ENCODE data around the gene CLASP1.
"Not testable (repeated sequence)": the region's sequence is repeated elsewhere in the genome, so short reads cannot be mapped to it uniquely, and the experiment has no call there.

Gene CLASP1

DNA sequence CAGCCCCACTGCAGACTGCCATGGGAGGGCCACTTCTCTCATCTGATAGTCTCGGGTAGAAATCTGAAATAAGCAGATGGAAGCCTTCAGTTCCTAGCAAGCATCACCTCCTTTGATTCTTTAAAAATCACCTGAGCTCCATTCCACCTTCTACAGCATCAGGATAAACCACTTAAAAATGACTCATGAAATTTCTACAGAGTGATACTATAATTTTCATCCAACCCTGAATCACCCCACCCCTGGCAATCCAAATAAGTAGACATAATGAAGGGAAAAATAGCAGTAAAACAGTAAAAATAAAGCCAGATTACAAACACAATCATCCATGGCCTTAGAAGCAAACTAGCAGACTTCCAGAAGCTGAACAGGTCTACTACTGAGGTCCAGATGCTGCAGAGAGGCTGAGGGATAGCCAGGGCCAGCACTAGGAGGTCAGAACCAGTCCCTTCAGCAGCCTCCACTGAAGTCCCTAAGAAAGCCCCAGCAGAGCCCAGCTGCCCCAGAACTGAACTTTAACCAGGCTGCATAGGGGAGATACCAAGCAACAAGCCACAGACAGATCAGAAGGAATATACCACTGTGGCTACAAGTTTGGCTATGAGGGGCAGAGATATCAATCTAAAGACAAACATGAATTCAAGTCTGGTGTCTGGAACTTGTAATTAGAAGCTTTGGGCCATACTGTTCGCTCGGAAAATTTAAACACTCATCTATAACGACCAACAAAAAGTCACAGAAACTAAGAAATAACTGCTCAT, 173.3 kb downstream of the CLASP1 start:
- DNase-seq (ENCODE audit: low spot score) = no peak

- DNase-seq (ENCODE audit: low spot score) = no peak
Measured at GRCh38 chr2:121473512-121473911, 175.8 kb downstream of the CLASP1 start.

DNA sequence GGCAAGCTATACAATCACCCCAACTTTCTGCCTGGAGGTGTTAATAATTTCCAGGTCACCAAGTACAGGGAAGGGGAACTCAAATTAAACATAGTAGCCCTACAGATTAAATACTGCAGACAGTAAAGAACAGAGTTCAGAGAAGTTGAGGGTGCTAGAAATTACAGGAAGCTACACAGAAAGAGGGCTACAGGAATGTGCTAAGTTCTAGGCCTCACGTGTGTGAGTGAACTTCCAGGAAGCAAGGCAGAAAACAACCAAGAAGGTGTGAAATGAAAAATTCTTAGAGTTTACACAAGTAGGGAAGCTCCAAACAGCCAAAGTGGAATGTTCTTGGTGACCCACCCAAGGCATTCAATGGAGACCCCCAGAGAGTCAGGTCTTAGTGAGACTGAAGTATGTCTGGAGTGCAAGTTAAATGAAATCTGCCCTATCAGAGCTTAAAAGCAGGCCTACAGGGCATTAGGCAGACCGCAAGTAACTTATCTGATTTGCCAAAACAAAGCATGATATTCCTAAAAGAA, 176.7 kb downstream of the CLASP1 start:
- DNase-seq (ENCODE audit: low spot score) = no peak

GRCh38 chr2:121471532-121472469, 177.5 kb downstream of the CLASP1 start:
- DNase-seq (ENCODE audit: low spot score) = no peak

DNA sequence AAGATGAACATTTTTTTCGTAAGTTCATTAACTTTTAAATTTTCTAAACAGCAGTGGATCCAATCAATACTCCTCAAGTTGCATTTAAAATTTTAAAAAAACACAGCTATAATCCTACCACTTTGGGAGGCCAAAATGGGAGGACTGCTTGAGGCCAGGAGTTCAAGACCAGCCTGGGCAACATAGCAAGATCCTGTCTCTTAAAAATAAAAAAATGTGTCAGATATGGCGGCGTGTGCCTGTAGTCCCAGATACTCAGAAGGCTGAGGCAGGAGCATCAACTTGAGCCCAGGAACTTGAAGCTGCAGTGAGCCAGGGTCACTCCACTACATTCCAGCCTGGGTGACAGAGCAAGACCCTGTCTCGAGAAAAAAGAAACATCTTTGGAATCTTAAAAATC, 178.3 kb downstream of the CLASP1 start:
- no peak for DNase-seq (ENCODE audit: low spot score)

GRCh38 chr2:121469356-121469755, 179.9 kb downstream of the CLASP1 start:
- peak; percentile 44 for DNase-seq (ENCODE audit: low spot score)

DNA sequence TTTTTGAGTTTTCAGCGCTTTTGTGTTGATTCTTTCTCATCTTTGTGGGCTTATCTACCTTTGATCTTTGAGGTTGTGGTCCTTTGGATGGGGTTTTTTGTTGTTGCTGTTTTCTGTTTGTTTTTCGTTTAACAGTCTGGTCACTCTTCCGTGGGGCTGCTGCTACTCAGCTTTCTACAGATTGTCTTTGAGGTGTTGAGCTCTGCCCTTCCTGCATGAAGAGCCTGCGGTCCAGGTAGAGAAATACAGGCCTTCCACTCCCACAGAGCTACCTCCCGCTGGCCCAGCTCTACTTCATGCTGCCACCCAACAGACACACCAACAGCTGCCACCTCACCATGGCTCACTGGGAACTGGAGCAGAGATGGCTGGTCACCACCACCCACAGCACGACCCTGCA, 180.3 kb downstream of the CLASP1 start:
- DNase-seq (ENCODE audit: low spot score) = no peak

- DNase-seq (ENCODE audit: low spot score) = no peak
Measured at GRCh38 chr2:121459291-121459690, 190.0 kb downstream of the CLASP1 start.

- DNase-seq (ENCODE audit: low spot score) = no peak
Measured at GRCh38 chr2:121456325-121456724, 192.9 kb downstream of the CLASP1 start.

- DNase-seq (ENCODE audit: low spot score) = no peak
Measured at GRCh38 chr2:121455446-121455845, 193.8 kb downstream of the CLASP1 start.

DNA sequence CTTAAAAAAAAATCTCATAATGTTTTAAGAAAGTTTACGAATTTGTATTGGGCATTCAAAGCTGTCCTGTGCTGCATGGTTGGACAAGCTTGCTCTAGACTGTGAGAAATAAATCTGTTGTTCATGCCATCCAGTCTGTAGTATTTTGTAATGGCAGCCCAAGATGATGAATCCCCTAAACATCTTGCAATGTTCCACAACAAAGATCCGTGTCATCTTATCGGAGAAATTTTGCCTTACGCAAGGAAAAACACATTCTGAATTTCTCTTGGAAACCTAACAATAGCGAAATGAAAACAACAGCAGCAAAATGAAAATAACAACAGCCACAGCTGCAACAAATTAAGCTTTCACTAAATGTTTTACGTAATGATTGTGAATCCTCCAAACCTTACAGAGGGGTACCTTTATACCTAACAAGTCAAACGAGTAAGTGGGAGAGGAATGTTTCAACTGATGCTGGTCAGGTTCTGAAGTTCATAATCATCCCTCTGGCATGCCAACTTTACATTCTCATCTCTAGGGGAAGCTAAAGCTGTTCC, 194.6 kb downstream of the CLASP1 start:
- DNase-seq (ENCODE audit: low spot score) = no peak

- DNase-seq (ENCODE audit: low spot score) = no peak
Measured at GRCh38 chr2:121451398-121451797, 197.9 kb downstream of the CLASP1 start.

GRCh38 chr2:121450301-121450700, 199.0 kb downstream of the CLASP1 start:
- DNase-seq (ENCODE audit: low spot score) = no peak

- no peak for DNase-seq (ENCODE audit: low spot score)
Measured at GRCh38 chr2:121446647-121447241, 202.5 kb downstream of the CLASP1 start.

DNA sequence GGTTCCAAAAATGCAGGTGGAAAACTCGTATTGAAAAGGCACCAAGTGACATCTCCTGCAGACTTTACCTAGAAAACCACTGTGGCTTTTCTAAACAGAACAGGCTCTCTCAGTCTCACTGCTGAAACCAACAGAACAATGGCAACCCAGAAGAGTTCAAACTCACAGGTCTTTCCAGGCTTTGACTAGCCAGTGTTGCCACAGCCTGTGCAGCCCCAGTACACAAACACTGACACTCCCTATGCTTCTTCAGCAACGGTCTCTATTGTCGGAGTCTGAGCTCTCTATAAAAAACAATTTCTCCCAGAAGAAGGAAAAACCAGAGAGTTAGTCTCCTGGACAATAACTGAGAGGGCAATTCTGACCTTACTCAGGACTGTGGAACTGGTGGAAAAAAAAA, 206.4 kb downstream of the CLASP1 start:
- DNase-seq (ENCODE audit: low spot score) = no peak

- DNase-seq (ENCODE audit: low spot score) = not testable (repeated sequence)
Measured at GRCh38 chr2:121438290-121438689, 211.0 kb downstream of the CLASP1 start.

- DNase-seq (ENCODE audit: low spot score) = no peak
Measured at GRCh38 chr2:121436918-121437317, 212.3 kb downstream of the CLASP1 start.

DNA sequence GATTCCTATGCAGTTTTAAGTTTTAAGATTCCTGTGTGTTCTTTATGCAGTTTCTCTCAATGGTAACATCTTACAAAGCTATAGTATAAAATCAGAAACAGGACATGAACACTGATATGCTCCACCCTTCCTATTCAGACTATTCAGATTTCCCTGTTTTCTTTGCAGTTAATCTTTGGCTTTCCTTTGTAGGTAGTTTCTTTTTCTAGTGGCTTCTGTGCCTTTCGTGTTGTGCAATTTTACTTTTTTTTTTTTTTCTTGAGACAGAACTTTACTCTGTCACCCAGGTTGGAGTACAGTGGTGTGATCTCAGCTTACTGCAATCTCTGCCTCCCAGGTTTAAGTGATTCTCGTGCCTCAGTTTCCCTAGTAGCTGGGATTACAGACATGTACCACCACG, 213.5 kb downstream of the CLASP1 start:
- DNase-seq (ENCODE audit: low spot score) = no peak

DNA sequence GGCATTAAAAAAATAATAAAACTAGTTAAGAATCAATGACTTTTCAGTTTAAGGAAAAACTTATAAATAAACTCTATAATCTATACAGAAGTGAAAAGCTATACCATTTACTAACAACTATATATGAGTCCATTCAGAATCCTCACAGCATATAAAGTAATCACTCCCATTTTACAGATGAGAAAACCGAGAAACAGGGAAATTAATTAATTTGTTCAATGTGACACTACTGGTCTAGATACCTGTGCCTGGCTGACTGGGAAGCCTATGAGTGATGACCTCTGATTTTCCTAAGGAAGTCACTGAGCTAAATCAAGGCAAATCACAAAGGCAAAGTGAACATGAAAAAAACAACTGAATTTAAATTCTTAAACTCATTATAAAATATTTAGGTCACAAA, 218.0 kb downstream of the CLASP1 start:
- DNase-seq (ENCODE audit: low spot score) = no peak

DNA sequence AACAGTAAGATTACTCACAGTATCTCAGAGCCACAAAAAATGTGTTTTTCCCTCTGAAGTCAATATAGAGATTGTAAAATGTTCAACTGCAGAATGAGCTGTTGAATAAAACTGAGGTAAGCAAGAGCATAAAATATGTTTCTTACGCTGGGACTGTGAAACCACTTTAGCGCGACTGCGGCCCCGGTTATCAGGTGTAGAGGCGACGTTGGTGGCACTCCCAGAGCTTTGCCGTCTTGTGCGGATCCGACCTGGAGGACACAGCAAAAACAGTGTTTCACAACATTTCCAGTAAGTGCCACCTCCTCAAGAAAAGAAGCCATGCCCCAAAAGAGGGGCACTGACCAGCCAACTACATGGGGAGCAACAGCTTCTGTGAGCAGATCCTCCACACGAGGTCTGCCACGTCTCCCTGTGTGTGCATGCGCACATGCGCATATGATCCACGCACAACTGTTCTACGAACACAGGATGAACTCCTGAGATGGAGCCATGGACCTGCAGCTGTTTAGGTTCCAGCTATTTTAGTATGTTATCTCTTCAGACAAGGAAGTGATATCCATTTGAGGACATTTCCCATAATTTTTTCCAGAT, 219.2 kb downstream of the CLASP1 start:
- no peak for DNase-seq (ENCODE audit: low spot score)

DNA sequence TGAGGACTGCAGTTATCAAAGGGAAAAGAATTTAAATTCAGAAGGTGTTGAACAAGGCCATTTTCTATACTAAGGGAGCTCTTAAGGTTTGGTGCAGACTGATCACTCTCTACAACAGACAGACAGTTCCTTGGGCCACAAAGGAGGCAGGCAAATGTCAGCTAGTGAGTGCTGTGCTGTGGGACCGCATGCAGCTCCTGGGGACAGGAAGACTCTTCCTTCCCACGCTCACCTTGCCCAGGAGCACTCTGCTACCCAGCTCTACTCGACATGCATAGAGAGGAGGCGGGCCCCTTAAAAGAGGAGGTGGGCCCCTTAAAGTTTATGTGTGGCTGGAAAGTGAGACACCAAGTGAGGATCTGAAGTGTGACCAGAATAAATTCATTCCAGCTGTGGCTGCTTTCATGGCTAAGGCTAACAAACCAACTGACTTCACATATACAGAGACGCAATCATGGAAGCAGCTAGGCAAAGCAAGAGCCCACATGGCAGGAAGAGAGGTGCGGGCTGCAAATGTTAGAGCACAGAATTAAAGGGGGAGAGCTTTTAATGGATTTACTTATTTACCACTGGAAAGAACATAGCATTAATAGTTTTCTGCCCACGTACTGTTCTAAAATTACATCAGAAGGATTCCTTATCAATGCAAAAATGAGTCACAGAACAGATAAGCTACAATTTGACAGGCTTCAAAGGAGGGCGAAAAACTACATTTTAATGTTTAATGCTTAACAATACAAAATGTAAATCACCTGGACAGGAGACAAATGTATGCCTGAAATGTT, 220.0 kb downstream of the CLASP1 start:
- DNase-seq (ENCODE audit: low spot score) = no peak

All from SK-N-DZ (cell line).